Mesenchymal stem cell (in vitro differentiated cells and primary cell): ENCODE data around the gene SLC7A11.

Experiments used
- DNase-seq: peaks from one replicate; pipeline ENCODE4 v3.0.0-alpha.2; 2013
- H2AFZ ChIP-seq: one replicate; pipeline ENCODE4 v1.6.1; 2013; ENCODE audit warnings: low read depth, mild to moderate bottlenecking, control low read depth, inconsistent platforms, low read length, moderate library complexity
- H2AK5ac ChIP-seq: 2 replicates; pipeline ENCODE4 v1.6.1; 2013; ENCODE audit warnings: low read length, moderate library complexity, mild to moderate bottlenecking, inconsistent platforms; ENCODE audit not compliant: severe bottlenecking
- H2BK120ac ChIP-seq: one replicate; pipeline ENCODE4 v1.6.1; 2013; ENCODE audit warnings: low read depth, mild to moderate bottlenecking, inconsistent platforms, low read length, moderate library complexity
- H2BK12ac ChIP-seq, 2 experiments: one replicate each; pipeline ENCODE4 v1.6.1; 2013; ENCODE audit warnings: inconsistent platforms in 2 of 2, low read length in 2 of 2, mild to moderate bottlenecking in 2 of 2, moderate library complexity in 2 of 2, control low read depth in 1 of 2
- H2BK15ac ChIP-seq: one replicate; pipeline ENCODE4 v1.6.1; 2013; ENCODE audit warnings: mild to moderate bottlenecking, low read depth, inconsistent platforms; ENCODE audit not compliant: poor library complexity, severe bottlenecking
- H2BK5ac ChIP-seq: 2 replicates; pipeline ENCODE4 v1.6.1; 2013; ENCODE audit warnings: low read depth, mild to moderate bottlenecking, low read length, control low read depth, inconsistent platforms; ENCODE audit not compliant: poor library complexity, severe bottlenecking
- H3K14ac ChIP-seq, 2 experiments: one replicate each; pipeline ENCODE4 v1.6.1; 2013; ENCODE audit warnings: inconsistent platforms in 2 of 2, low read length in 2 of 2, control low read depth in 1 of 2, mild to moderate bottlenecking in 1 of 2, moderate library complexity in 1 of 2
- H3K18ac ChIP-seq, 2 experiments: one replicate each; pipeline ENCODE4 v1.6.1; 2013; ENCODE audit warnings: inconsistent platforms in 2 of 2, low read length in 2 of 2, control low read depth in 1 of 2, low read depth in 1 of 2, mild to moderate bottlenecking in 1 of 2
- H3K23ac ChIP-seq, 2 experiments: one replicate each; pipeline ENCODE4 v1.6.1; 2013; ENCODE audit warnings: inconsistent platforms in 2 of 2, low read length in 2 of 2, mild to moderate bottlenecking in 2 of 2, moderate library complexity in 2 of 2, control low read depth in 1 of 2
- H3K27ac ChIP-seq: 2 replicates; pipeline ENCODE4 v1.5.1; 2013; ENCODE audit warnings: mild to moderate bottlenecking, moderate library complexity, low read length, control low read depth, inconsistent platforms; ENCODE audit not compliant: poor library complexity, severe bottlenecking
- H3K27me3 ChIP-seq, 2 experiments: 2 replicates each; pipeline versions ENCODE4 v1.6.1 to v1.7.0; 2013; ENCODE audit warnings: low read length in 2 of 2, mild to moderate bottlenecking in 2 of 2, moderate library complexity in 2 of 2, control low read depth in 1 of 2, inconsistent platforms in 1 of 2; ENCODE audit not compliant: control insufficient read depth in 1 of 2, insufficient read depth in 1 of 2
- H3K36me3 ChIP-seq, 2 experiments: 2 replicates each; pipeline versions ENCODE4 v1.6.1 to v1.7.0; 2013; ENCODE audit warnings: low read length in 2 of 2, control low read depth in 1 of 2, inconsistent platforms in 1 of 2, low read depth in 1 of 2, mild to moderate bottlenecking in 1 of 2; ENCODE audit not compliant: insufficient read depth in 2 of 2, control insufficient read depth in 1 of 2
- H3K4ac ChIP-seq, 2 experiments: one replicate each; pipeline ENCODE4 v1.6.1; 2013; ENCODE audit warnings: inconsistent platforms in 2 of 2, low read length in 2 of 2, mild to moderate bottlenecking in 2 of 2, moderate library complexity in 2 of 2, control low read depth in 1 of 2, low read depth in 1 of 2
- H3K4me1 ChIP-seq: 2 replicates; pipeline ENCODE4 v1.6.1; 2013; ENCODE audit warnings: low read depth, low read length, control low read depth; ENCODE audit not compliant: control insufficient read depth, insufficient read depth
- H3K4me2 ChIP-seq: 2 replicates; pipeline ENCODE4 v1.6.1; 2013; ENCODE audit warnings: low read length, mild to moderate bottlenecking, inconsistent platforms; ENCODE audit not compliant: poor library complexity, severe bottlenecking
- H3K4me3 ChIP-seq, 2 experiments: 2 replicates each; pipeline versions ENCODE4 v1.5.1 to v1.7.0; 2013; ENCODE audit warnings: low read length in 2 of 2, mild to moderate bottlenecking in 2 of 2, control low read depth in 1 of 2, low read depth in 1 of 2; ENCODE audit not compliant: insufficient read depth in 1 of 2
- H3K79me1 ChIP-seq: replicated peaks from 2 replicates; pipeline ENCODE4 v1.6.1; 2013; ENCODE audit warnings: mild to moderate bottlenecking, control low read depth, low read length, inconsistent platforms; ENCODE audit not compliant: poor library complexity, severe bottlenecking
- H3K9ac ChIP-seq: 2 replicates; pipeline ENCODE4 v1.7.0; 2013; ENCODE audit warnings: mild to moderate bottlenecking, low read length, moderate library complexity
- H3K9me3 ChIP-seq: 2 replicates; pipeline ENCODE4 v1.7.0; 2013; ENCODE audit warnings: mild to moderate bottlenecking, low read length; ENCODE audit not compliant: control insufficient read depth
- H4K8ac ChIP-seq: one replicate; pipeline ENCODE4 v1.6.1; 2013; ENCODE audit warnings: inconsistent platforms, mild to moderate bottlenecking, low read length, moderate library complexity
- H4K91ac ChIP-seq: one replicate; pipeline ENCODE4 v1.6.1; 2013; ENCODE audit warnings: mild to moderate bottlenecking, low read length, inconsistent platforms
- WGBS: methylation state at CpG from one replicate; pipeline ENCODE4 v1.1.7; 2013; ENCODE audit warnings: mixed read lengths; 5-methylcytosine and 5-hydroxymethylcytosine counted together

The SLC7A11 gene

DNA sequence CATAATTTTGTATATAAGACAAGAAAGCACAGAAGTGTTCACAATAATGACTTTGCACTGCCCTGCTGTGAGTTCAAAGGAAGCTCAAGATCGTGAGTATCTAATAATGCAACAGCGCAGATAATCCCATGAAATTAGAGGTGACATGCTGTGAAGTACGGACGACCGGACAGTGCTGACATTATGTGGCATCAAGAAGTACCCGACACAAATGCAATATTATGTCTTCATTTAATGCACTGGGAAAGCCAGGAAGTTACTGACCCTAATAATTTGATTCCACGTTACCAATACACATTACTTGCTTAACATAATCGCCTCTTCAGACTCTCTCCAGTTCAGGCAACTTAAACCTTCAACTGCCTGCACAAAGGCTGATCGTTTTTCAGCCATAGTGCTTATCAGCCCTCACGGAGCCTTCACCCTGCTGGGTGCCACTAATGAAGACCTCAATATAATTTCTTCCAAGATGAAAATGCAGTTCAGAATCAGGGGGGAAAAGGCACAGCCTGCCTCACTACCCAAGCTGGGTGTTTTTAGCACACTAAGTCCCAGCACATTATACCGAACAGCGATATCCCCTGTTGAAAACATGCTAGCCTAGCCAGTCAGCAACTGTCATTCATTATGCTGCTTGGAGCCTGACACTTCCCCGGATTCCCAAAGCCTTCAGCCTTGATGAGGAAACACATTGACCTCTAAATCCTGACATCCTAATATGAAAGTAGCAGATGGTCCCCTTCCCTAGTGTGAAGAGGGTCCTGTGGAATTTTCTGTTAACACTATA lies 56.1 kb downstream of the SLC7A11 start:
- WGBS = 86% methylated on average over 13 of the region's 13 CpGs

GRCh38 chr4:138184886-138185285 lies 57.3 kb downstream of the SLC7A11 start:
- Histone ChIP-seq H3K79me1 (no peaks in the 10 kb centered on the region), H4K8ac (no peak overlapping the region), H3K4me3 (no peak overlapping the region), H4K91ac (no peak overlapping the region), H2AK5ac (no peak overlapping the region), H3K23ac (no peak overlapping the region), H2BK15ac (no peak overlapping the region), H3K27me3 (no peaks in the 10 kb centered on the region), H3K9ac (no peak overlapping the region), H3K14ac (no peak overlapping the region), H3K36me3 (no peaks in the 10 kb centered on the region), H3K27ac (no peak overlapping the region), H3K4me1 (no peaks in the 10 kb centered on the region), H2BK120ac (no peak overlapping the region), H3K4me2 (no peak overlapping the region), H3K9me3 (no peaks in the 10 kb centered on the region), H3K18ac (no peak overlapping the region), H2AFZ (no peak overlapping the region), H2BK5ac (no peak overlapping the region), H2BK12ac (no peak overlapping the region), H3K4ac (no peak overlapping the region)
- WGBS = 80% methylated on average over 1 of the region's 1 CpG
- no peak for DNase-seq

More for the DNA sequence above, 56.1 kb downstream of the SLC7A11 start:
- Histone ChIP-seq H3K4ac (no peak overlapping the region), H3K14ac (no peak overlapping the region), H3K18ac (peak overlapping the region; percentile 31 to 55), H2BK120ac (no peak overlapping the region), H3K23ac (no peak overlapping the region), H2BK12ac (no peak overlapping the region), H3K27me3 (no peaks in the 10 kb centered on the region), H2BK5ac (no peak overlapping the region), H3K9me3 (no peaks in the 10 kb centered on the region), H3K9ac (no peak overlapping the region), H3K79me1 (no peaks in the 10 kb centered on the region), H3K27ac (no peak overlapping the region), H2AFZ (no peak overlapping the region), H2AK5ac (no peak overlapping the region), H3K36me3 (no peaks in the 10 kb centered on the region), H4K8ac (peak overlapping the region; percentile 57), H3K4me3 (no peak overlapping the region), H3K4me1 (no peaks in the 10 kb centered on the region), H4K91ac (peak overlapping the region; percentile 72), H3K4me2 (no peak overlapping the region), H2BK15ac (no peak overlapping the region)
- DNase-seq = no peak

DNA sequence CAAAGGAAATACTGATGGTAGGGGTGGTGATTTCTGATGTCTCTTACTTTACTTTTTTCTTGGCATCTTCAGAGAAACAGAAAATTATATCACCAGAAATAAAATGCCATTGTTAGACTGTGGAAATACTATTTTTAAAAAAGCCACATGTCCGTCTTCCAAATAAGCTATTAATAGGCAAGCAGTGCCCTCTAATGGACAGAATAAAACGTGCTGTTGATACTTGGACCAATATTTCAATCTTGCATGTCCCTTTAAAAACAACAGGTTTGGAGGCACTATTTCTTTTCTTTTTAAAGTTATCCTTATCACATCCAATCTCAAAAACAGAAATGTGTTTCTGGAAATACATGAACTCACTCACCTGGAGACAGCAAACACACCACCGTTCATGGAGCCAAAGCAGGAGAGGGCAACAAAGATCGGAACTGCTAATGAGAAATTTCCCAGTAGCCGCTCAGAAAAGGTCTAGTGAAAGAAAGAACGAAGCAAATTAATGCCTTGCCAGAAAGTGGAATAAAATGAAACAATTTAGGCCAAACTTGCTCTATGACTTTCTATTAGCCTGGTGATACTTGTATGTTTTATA lies 59.2 kb downstream of the SLC7A11 start:
- Histone ChIP-seq H3K79me1 (no peaks in the 10 kb centered on the region), H2BK12ac (no peak overlapping the region), H2BK15ac (no peak overlapping the region), H3K27ac (no peak overlapping the region), H3K4me3 (no peak overlapping the region), H3K23ac (no peak overlapping the region), H3K4me2 (no peak overlapping the region), H3K18ac (no peak overlapping the region), H4K8ac (no peak overlapping the region), H3K14ac (no peak overlapping the region), H3K4me1 (no peaks in the 10 kb centered on the region), H2BK120ac (no peak overlapping the region), H4K91ac (no peak overlapping the region), H3K27me3 (no peaks in the 10 kb centered on the region), H3K36me3 (no peaks in the 10 kb centered on the region), H3K9ac (no peak overlapping the region), H2AFZ (no peak overlapping the region), H2BK5ac (no peak overlapping the region), H2AK5ac (peak overlapping the region; percentile 36), H3K4ac (no peak overlapping the region), H3K9me3 (no peaks in the 10 kb centered on the region)
- WGBS = 65% methylated on average over 6 of the region's 6 CpGs
- peak; percentile 72 for DNase-seq

DNA sequence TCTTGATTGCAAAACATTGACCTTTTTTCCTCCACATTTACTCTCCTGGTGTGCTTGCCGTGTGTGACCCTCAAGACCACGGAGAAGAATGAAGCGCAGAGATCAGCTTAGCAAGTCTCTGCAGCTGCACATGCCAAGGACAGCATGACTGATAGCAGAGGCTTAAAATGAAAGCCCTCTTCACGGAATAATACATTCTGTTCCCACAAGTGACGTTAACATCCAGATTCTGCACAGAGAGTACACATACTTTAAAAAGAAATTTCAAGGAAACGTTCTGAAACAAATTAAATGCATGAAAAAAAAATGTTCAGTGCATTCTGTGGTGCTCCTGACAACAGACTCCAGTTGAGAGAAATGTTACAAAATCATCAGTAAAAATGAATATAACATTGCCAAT lies 60.9 kb downstream of the SLC7A11 start:
- Histone ChIP-seq H2AK5ac (no peak overlapping the region), H3K36me3 (no peaks in the 10 kb centered on the region)
- WGBS = 60% methylated on average over 5 of the region's 6 CpGs

More for the DNA sequence above, 60.9 kb downstream of the SLC7A11 start:
- no peak overlapping the region for H4K91ac ChIP-seq
- no peaks in the 10 kb centered on the region for H3K27me3 ChIP-seq
- H2BK12ac ChIP-seq = no peak overlapping the region
- H3K18ac ChIP-seq = no peak overlapping the region
- no peak overlapping the region for H2BK120ac ChIP-seq
- H3K9ac ChIP-seq = no peak overlapping the region
- no peaks in the 10 kb centered on the region for H3K4me1 ChIP-seq
- peak; percentile 67 for DNase-seq
- no peak overlapping the region for H2BK5ac ChIP-seq
- H3K4ac ChIP-seq = no peak overlapping the region
- no peak overlapping the region for H2AFZ ChIP-seq
- no peak overlapping the region for H4K8ac ChIP-seq
- no peaks in the 10 kb centered on the region for H3K79me1 ChIP-seq
- H3K4me2 ChIP-seq = no peak overlapping the region
- H3K23ac ChIP-seq = peak overlapping the region in 1 of 2 experiments; percentile 34
- no peak overlapping the region for H3K14ac ChIP-seq
- no peak overlapping the region for H3K4me3 ChIP-seq
- H2BK15ac ChIP-seq = no peak overlapping the region
- no peaks in the 10 kb centered on the region for H3K9me3 ChIP-seq
- no peak overlapping the region for H3K27ac ChIP-seq
